DOHH2 (cell line): ENCODE data around the gene WDFY4.

Source experiments
- CTCF ChIP-seq: fragments of 200-600 bp; sonication (generic); IDR thresholded peaks from one replicate; pipeline ENCODE4 v1.5.1; 2014; ENCODE audit warnings: antibody characterized with exemption, mild to moderate bottlenecking, low read depth, low read length; ENCODE audit not compliant: poor library complexity, severe bottlenecking
- EZH2phosphoT487 ChIP-seq: fragments of 200-600 bp; sonication (generic); IDR thresholded peaks from 2 replicates; pipeline ENCODE4 v1.6.1; 2017; ENCODE audit warnings: borderline replicate concordance, mild to moderate bottlenecking, antibody characterized with exemption, low read length, moderate library complexity, mixed read lengths

GRCh38 chr10:48736596-48736995 lies 51.9 kb downstream of the WDFY4 start:
- TF ChIP-seq CTCF (no peak), EZH2phosphoT487 (no peak)
